ENCODE data around the gene BEND7. TPM values are rescaled to one million over a fixed set of nuclear protein-coding genes. Genes with fewer than 3 reads are reported as not detected.
"Not testable (repeated sequence)": the region's sequence is repeated elsewhere in the genome, so short reads cannot be mapped to it uniquely, and the experiment has no call there.

Gene BEND7
- total and polyA plus RNA-seq, 8 donors = 12.8 to 21.3 (median 19.6) TPM

- H3K36me3 ChIP-seq = no peaks in the 10 kb centered on the region
- intact Hi-C loops (cut with DNase I) = no loop called here
- TF ChIP-seq CTCF (IDR thresholded peaks at IDR 0.05) = no peak
- DNase-seq = no peak
- no peak overlapping the region for H3K27ac ChIP-seq
- H3K9me3 ChIP-seq = peaks cover 0 to 22% of the 10 kb centered on the region in 2 donors
- peaks cover 3% of the 10 kb centered on the region in 2 donors for H3K27me3 ChIP-seq
- no peaks in the 10 kb centered on the region for H3K4me1 ChIP-seq
- no peak for ATAC-seq
- no peak overlapping the region for H3K4me3 ChIP-seq
Observed at GRCh38 chr10:13550802-13551201, 22.0 kb upstream of the BEND7 start.

- Histone ChIP-seq H3K27ac (no peak overlapping the region), H3K9me3 (no peaks in the 10 kb centered on the region), H3K4me3 (no peak overlapping the region), H3K4me1 (no peaks in the 10 kb centered on the region), H3K27me3 (peaks cover 0 to 23% of the 10 kb centered on the region in 2 donors), H3K36me3 (no peaks in the 10 kb centered on the region)
- DNase-seq = no peak
- no peak for TF ChIP-seq CTCF (IDR thresholded peaks at IDR 0.05)
- intact Hi-C loops (cut with DNase I) = loop anchor here in 1 of 2 donors (10.0 kb wide), 1 partner anchor 168 kb away; no protein-coding TSS in a partner anchor
- ATAC-seq = no peak
Observed at GRCh38 chr10:13542533-13542932, 13.7 kb upstream of the BEND7 start.

GRCh38 chr10:13537985-13538384 lies 9.2 kb upstream of the BEND7 start:
- H3K4me1 ChIP-seq; H3K27ac ChIP-seq; H3K4me3 ChIP-seq; intact Hi-C loops (cut with DNase I); DNase-seq; ATAC-seq; H3K36me3 ChIP-seq; H3K9me3 ChIP-seq: not testable (repeated sequence)
- peaks cover 0 to 20% of the 10 kb centered on the region in 2 donors for H3K27me3 ChIP-seq

GRCh38 chr10:13536674-13537366 lies 8.0 kb upstream of the BEND7 start:
- Histone ChIP-seq H3K4me3 (no peak overlapping the region), H3K9me3 (no peaks in the 10 kb centered on the region), H3K27me3 (peaks cover 0 to 15% of the 10 kb centered on the region in 2 donors), H3K27ac (no peak overlapping the region), H3K36me3 (no peaks in the 10 kb centered on the region), H3K4me1 (no peaks in the 10 kb centered on the region)
- peak; percentile 87 for ATAC-seq
- DNase-seq = peak; percentile 29 to 74 (median 56)
- intact Hi-C loops (cut with DNase I) = no loop called here
- TF ChIP-seq CTCF (IDR thresholded peaks at IDR 0.05) = peak; percentile 28 to 47

GRCh38 chr10:13535346-13535745 lies 6.5 kb upstream of the BEND7 start:
- H3K4me3 ChIP-seq = no peak overlapping the region
- no peaks in the 10 kb centered on the region for H3K9me3 ChIP-seq
- peaks cover 0 to 16% of the 10 kb centered on the region in 2 donors for H3K27me3 ChIP-seq
- intact Hi-C loops (cut with DNase I) = no loop called here
- no peak for TF ChIP-seq CTCF (IDR thresholded peaks at IDR 0.05)
- DNase-seq (no peak), ATAC-seq (no peak)
- H3K36me3 ChIP-seq = no peaks in the 10 kb centered on the region
- no peaks in the 10 kb centered on the region for H3K4me1 ChIP-seq
- no peak overlapping the region for H3K27ac ChIP-seq

GRCh38 chr10:13529714-13529973 lies 830 bp upstream of the BEND7 start:
- ATAC-seq = no peak
- Histone ChIP-seq H3K27ac (no peak overlapping the region), H3K4me1 (peaks cover 11 to 13% of the 10 kb centered on the region in 2 donors), H3K27me3 (peaks cover 0 to 63% of the 10 kb centered on the region in 2 donors), H3K9me3 (no peaks in the 10 kb centered on the region), H3K36me3 (no peaks in the 10 kb centered on the region), H3K4me3 (peak overlapping the region in 1 of 2 donors; percentile 36)
- no peak for DNase-seq
- intact Hi-C loops (cut with DNase I) = no loop called here
- no peak for TF ChIP-seq CTCF (IDR thresholded peaks at IDR 0.05)
